Measurements from ENCODE around the gene CNIH4.
A peak's percentile ranks its signal among the peaks of the same experiment; 100 is the strongest.
"Not testable (repeated sequence)": the region's sequence is repeated elsewhere in the genome, so short reads cannot be mapped to it uniquely, and the experiment has no call there.

CNIH4 gene

DNA sequence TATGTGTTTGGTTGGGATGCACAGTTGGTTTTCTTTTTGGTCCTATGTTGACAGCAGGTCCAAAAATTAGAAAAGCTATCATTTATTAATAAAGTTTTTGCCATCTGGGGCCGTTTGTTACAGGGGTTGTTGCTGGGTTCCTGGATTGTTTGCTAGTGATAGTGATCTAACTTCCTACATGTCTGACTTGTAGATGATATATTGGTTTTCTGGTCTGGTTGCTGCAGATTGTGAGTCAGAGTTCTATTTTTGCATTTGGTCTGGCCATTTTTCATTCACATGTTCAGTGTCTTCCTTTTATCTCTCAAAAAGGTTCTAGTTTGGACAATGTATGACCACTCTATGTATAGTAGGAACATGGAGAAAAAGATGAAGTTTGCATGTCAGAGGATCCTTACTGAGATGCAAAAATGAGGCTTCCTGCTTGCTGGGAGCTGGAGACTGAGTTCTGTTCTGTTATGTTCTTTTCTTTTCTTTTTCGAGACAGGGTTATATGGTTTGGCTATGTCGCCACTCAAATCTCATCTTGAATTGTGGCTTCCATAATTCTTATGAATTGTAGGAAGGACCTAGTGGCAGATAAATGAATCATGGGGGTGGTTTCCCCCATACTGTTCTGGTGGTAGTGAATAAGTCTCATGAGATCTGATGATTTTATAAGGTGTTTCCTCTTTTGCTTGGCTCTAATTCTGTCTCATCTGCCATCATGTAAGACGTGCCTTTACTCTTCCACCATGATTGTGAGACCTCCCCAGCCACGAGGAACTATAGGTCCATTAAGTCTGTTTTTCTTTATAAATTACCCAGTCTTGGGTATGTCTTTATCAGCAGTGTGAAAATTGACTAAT, 22.5 kb upstream of the CNIH4 start:
- peak; percentile 38 for DNase-seq (ENCODE audit: low spot score)
- peaks cover 12% of the 10 kb centered on the region for H3K9me3 Mint-ChIP-seq
- no peaks in the 10 kb centered on the region for H3K27me3 Mint-ChIP-seq (ENCODE audit: low read depth)
- peak overlapping the region; percentile 83 for H3K27ac Mint-ChIP-seq
- peaks cover 5% of the 10 kb centered on the region for H3K36me3 Mint-ChIP-seq (ENCODE audit: low read depth)
- H3K4me3 Mint-ChIP-seq = peak overlapping the region; percentile 50
- H3K4me1 Mint-ChIP-seq (ENCODE audit: low read depth) = peaks cover 29% of the 10 kb centered on the region

DNA sequence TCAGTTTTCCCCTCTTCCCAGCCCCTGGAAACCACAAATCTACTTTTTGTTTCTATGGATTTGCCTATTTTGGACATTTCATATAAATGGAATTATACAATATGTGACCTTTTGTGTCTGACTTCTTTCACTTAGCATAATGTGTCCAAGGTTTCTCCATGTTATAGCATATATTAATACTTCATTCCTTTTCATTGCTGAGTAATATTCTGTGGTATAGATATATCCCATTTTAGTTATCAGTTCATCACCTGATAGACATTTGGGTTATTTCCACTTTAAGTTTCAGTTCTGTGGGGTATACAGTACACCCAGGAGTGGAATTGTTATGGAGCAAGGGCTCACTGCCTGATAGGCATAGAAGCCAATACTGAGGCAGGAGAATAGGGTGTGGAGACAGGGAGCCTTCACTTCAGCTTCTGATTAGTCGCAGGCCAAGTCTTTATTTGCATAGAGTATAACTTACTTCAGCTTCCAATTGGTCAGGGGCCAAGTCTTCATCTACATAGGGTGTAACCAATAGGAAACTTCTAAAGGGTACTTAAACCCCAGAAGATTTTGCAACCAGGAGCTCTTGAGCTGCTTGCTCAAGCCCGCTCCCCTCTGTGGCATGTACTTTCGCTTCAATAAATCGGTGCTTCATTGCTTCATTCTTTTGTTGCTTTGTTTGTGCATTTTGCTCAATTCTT, 18.4 kb upstream of the CNIH4 start:
- Mint-ChIP-seq H3K36me3 (ENCODE audit: low read depth) (peaks cover 9% of the 10 kb centered on the region), H3K4me1 (ENCODE audit: low read depth) (peaks cover 15% of the 10 kb centered on the region), H3K27me3 (ENCODE audit: low read depth) (no peaks in the 10 kb centered on the region), H3K9me3 (peaks cover 26% of the 10 kb centered on the region), H3K27ac (no peak overlapping the region), H3K4me3 (no peak overlapping the region)
- DNase-seq (ENCODE audit: low spot score) = no peak

DNA sequence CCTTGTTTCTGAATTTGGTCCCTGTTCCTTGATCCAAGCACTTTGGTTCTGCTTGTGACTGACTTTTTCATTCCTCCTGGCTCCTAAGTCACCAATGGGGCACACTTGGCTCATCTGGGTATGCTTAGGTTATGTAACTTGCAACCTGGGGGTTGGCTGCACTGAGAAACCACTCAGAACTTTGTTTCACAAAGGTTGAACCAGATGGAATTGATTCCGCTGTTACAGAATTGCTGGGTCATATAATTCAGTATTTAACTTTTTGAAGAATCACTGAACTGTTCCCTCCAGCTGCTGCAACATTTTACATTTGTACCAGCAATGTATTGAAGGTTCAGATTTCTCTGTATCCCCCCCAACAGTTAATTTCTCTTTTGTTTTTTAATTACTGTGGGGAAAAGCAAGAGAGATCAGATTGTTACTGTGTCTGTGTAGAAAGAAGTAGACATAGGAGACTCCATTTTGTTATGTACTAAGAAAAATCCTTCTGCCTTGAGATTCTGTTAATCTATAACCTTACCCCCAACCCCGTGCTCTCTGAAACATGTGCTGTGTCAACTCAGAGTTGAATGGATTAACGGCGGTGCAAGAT, 17.1 kb upstream of the CNIH4 start:
- DNase-seq (ENCODE audit: low spot score) = no peak
- Mint-ChIP-seq H3K4me1 (ENCODE audit: low read depth) (peaks cover 5% of the 10 kb centered on the region), H3K9me3 (peaks cover 25% of the 10 kb centered on the region), H3K36me3 (ENCODE audit: low read depth) (peaks cover 13% of the 10 kb centered on the region), H3K27ac (no peak overlapping the region), H3K4me3 (no peak overlapping the region), H3K27me3 (ENCODE audit: low read depth) (no peaks in the 10 kb centered on the region)

DNA sequence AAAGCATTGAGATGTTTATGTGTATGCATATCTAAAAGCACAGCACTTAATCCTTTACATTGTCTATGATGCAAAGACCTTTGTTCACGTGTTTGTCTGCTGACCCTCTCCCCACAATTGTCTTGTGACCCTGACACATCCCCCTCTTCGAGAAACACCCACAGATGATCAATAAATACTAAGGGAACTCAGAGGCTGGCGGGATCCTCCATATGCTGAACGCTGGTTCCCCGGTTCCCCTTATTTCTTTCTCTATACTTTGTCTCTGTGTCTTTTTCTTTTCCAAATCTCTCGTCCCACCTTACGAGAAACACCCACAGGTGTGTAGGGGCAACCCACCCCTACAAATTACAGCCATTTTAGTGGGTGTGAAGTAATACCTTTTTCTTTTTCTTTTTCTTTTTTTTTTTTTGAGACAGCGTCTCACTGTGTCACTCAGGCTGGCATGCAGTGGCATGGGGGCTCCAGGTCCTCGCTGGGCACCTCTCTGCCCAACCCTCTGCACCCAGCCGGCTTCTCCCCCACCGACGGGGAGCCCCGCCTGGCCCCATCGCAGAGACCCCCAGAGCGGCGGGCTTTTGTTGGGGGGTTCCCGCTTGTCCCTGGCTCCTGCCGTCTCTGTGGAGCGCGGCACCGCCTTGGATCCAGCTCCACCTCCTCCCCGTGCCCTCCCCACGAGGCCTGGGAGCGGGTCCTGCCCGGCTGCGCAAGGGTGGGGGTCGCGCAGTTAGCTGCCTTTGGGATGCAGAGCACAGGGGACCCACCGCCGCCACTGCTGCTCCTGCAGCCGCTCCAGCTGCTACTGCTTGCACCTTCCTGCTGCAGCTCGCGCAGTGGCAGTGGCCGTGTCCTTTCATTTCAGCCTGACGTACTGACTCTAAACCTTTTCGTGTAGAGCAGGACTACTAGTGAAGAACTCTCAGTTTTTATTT, 16.0 kb upstream of the CNIH4 start:
- DNase-seq (ENCODE audit: low spot score); H3K27me3 Mint-ChIP-seq (ENCODE audit: low read depth); H3K27ac Mint-ChIP-seq; H3K4me1 Mint-ChIP-seq (ENCODE audit: low read depth): not testable (repeated sequence)
- peaks cover 13% of the 10 kb centered on the region for H3K36me3 Mint-ChIP-seq (ENCODE audit: low read depth)
- H3K9me3 Mint-ChIP-seq = peaks cover 30% of the 10 kb centered on the region
- H3K4me3 Mint-ChIP-seq = peak overlapping the region; percentile 72

DNA sequence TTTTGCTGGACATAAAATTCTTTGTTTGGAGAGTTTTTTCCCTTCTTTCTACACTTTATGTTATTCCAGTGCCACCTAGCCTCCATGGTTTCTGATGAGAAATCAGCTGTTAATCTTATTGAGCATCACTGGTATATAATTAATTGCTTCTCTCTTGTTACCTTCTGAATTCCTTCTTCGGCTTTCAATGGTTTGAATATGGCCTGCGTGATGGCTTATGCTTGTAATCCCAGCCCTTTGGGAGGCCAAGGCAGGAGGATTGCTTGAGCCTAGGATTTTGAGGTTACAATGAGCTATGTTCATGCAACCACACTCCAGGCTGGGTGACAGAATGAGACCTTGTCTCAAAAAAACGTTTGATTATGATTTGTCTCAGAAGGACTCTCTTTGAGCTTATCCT, 13.0 kb upstream of the CNIH4 start:
- no peak for DNase-seq (ENCODE audit: low spot score)
- Mint-ChIP-seq H3K4me3 (no peak overlapping the region), H3K36me3 (ENCODE audit: low read depth) (peaks cover 18% of the 10 kb centered on the region), H3K9me3 (peaks cover 38% of the 10 kb centered on the region), H3K27me3 (ENCODE audit: low read depth) (peaks cover 8% of the 10 kb centered on the region), H3K27ac (no peak overlapping the region), H3K4me1 (ENCODE audit: low read depth) (peaks cover 9% of the 10 kb centered on the region)

DNA sequence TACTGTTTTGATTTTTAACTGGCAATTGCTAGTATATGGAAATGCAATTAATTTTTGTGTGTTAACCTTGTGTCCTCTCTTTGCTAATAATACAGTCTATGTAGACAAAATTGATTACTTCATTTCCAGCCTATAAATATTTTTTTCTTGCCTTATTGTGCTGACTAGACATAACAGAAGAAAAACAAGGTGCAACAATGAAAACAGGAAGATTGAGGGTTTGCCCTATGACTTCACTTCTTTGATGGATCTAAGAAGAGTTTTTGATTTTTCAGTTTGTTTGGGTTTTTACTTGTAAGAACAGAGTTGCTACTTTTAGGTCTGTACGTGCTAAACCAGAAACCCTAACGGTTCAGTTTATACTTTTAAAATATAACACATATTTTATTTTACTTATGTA, 8.5 kb upstream of the CNIH4 start:
- H3K36me3 Mint-ChIP-seq (ENCODE audit: low read depth) = peaks cover 14% of the 10 kb centered on the region
- peaks cover 8% of the 10 kb centered on the region for H3K27me3 Mint-ChIP-seq (ENCODE audit: low read depth)
- peaks cover 9% of the 10 kb centered on the region for H3K4me1 Mint-ChIP-seq (ENCODE audit: low read depth)
- DNase-seq (ENCODE audit: low spot score) = no peak
- no peak overlapping the region for H3K27ac Mint-ChIP-seq
- no peak overlapping the region for H3K4me3 Mint-ChIP-seq
- peaks cover 25% of the 10 kb centered on the region for H3K9me3 Mint-ChIP-seq

DNA sequence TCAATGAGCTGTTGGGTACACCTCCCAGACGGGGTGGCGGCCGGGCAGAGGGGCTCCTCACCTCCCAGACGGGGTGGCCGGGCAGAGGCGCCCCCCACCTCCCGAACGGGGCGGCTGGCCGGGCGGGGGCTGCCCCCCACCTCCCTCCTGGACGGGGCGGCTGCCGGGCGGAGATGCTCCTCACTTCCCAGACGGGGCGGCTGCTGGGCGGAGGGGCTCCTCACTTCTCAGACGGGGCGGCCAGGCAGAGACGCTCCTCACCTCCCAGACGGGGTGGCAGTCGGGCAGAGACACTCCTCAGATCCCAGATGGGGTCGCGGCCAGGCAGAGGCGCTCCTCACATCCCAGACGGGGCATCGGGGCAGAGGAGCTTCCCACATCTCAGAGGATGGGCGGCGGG, 7.0 kb upstream of the CNIH4 start:
- H3K4me3 Mint-ChIP-seq; H3K36me3 Mint-ChIP-seq (ENCODE audit: low read depth); H3K27me3 Mint-ChIP-seq (ENCODE audit: low read depth); H3K27ac Mint-ChIP-seq; DNase-seq (ENCODE audit: low spot score): not testable (repeated sequence)
- peaks cover 15% of the 10 kb centered on the region for H3K9me3 Mint-ChIP-seq
- H3K4me1 Mint-ChIP-seq (ENCODE audit: low read depth) = peaks cover 17% of the 10 kb centered on the region

DNA sequence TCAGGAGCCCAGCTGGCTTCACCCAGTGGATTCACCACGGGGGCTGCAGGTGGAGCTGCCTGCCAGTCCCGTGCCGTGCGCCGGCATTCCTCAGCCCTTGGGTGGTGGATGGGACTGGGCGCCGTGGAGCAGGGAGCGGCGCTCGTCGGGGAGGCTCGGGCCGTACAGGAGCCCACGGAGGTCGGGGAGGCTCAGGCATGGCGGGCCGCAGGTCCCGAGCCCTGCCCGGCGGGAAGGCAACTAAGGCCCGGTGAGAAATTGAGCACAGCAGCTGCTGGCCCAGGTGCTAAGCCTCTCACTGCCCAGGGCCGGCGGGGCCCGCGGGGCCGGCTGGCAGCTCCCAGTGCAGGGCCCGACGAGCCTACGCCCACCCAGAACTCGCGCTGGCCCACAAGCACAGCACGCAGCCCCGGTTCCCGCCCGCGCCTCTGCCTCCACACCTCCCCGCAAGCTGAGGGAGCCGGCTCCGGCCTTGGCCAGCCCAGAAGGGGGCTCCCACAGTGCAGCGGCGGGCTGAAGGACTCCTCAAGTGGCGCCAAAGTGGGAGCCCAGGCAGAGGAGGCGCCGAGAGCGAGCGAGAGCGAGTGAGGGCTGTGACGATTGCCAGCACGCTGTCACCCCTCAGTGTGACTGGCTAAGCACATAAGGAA, 4.1 kb upstream of the CNIH4 start:
- H3K4me3 Mint-ChIP-seq; H3K9me3 Mint-ChIP-seq; H3K27ac Mint-ChIP-seq; DNase-seq (ENCODE audit: low spot score); H3K27me3 Mint-ChIP-seq (ENCODE audit: low read depth); H3K36me3 Mint-ChIP-seq (ENCODE audit: low read depth): not testable (repeated sequence)
- peaks cover 23% of the 10 kb centered on the region for H3K4me1 Mint-ChIP-seq (ENCODE audit: low read depth)

DNA sequence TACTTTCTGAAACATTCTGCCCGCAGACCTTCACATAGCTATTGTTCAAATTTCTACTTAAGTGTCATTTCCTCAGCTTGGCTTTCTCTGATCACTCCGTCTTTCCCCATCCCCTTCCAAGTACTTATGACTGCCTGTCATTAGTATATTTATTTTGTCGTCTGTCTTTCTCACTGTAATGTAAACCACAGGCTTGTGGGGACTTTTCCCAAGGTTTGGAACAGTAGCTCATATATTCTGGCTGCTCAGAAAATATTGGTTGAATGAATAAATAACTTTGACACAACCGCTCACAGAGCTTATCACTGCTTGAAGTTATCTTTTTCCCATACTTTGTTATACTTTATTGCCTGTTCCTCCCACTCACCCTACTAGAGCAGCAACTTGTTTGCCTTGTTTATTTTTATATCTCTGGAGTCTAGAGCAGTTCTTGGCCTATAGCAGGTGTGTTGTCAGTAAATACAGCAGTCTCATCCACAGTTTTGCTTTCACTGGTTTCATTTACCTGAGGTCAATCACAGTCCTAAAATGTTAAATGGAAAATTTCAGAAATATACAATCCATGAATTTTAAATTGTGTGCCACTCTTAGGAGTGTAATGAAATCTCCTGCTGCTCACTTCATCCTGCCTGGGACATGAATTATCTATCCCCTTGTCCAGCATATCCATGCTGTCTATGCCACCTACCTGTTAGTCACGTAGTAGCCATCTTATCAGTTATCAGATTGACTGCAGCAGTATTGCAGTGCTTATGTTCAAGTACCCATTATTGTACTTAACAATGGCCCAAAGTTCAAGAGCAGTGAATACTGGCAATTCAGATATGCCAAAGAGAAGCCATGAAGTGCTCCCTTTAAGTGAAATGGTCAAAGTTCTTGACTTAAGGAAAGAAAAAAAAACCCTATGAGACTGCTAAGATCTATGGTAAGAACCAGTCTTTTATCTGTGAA, 2.4 kb upstream of the CNIH4 start:
- no peak for DNase-seq (ENCODE audit: low spot score)
- H3K27me3 Mint-ChIP-seq (ENCODE audit: low read depth) = no peaks in the 10 kb centered on the region
- peaks cover 28% of the 10 kb centered on the region for H3K4me1 Mint-ChIP-seq (ENCODE audit: low read depth)
- H3K9me3 Mint-ChIP-seq = no peaks in the 10 kb centered on the region
- no peak overlapping the region for H3K4me3 Mint-ChIP-seq
- H3K36me3 Mint-ChIP-seq (ENCODE audit: low read depth) = peaks cover 11% of the 10 kb centered on the region
- no peak overlapping the region for H3K27ac Mint-ChIP-seq

DNA sequence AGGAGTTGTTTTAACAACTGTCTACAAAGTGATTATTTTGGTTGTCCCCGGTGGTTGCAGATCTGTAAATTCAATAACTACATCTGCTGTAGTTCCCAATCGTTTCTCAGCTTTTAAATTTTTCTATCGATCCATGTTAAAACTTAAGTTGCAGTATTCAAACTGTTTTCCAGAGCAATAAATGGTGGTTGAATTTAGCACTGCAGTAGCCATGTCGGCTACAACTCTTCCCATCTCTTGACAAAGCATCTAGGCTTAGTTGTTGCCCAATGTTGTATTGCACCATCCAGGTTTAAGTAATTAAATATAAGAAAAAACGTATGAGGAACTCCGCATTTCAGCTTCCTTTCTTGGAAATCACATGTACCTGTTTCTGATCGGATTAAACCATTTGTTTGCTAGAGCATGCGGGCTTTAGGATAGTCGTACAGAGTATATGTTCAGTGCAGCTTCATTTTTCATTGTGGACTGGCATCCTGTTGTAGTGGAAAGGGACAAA, 996 bp downstream of the CNIH4 start:
- Mint-ChIP-seq H3K4me1 (ENCODE audit: low read depth) (peaks cover 32% of the 10 kb centered on the region), H3K36me3 (ENCODE audit: low read depth) (peaks cover 20% of the 10 kb centered on the region), H3K27me3 (ENCODE audit: low read depth) (no peaks in the 10 kb centered on the region), H3K9me3 (no peaks in the 10 kb centered on the region), H3K4me3 (peak overlapping the region; percentile 89), H3K27ac (peak overlapping the region; percentile 82)
- no peak for DNase-seq (ENCODE audit: low spot score)

DNA sequence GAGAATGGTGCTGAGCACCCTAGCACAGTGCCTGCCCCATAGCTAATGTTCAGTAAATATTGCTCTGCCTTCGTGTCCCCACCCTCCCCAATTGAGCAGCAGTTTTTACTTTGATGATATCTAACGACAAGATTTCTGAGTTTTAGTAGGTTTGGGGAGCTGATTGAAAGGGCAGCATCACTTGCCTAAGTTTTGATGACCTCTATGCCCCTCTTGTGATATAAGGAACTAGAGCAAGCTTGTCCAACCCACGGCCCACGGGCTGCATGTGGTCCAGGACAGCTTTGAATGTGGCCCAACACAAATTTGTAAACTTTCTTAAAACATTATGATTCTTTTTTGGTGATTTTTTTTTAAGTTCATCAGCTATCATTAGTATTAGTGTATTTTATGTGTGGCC, 1.6 kb downstream of the CNIH4 start:
- Mint-ChIP-seq H3K9me3 (no peaks in the 10 kb centered on the region), H3K4me1 (ENCODE audit: low read depth) (peaks cover 35% of the 10 kb centered on the region), H3K27me3 (ENCODE audit: low read depth) (no peaks in the 10 kb centered on the region), H3K36me3 (ENCODE audit: low read depth) (peaks cover 24% of the 10 kb centered on the region), H3K4me3 (peak overlapping the region; percentile 89), H3K27ac (no peak overlapping the region)
- DNase-seq (ENCODE audit: low spot score) = no peak

DNA sequence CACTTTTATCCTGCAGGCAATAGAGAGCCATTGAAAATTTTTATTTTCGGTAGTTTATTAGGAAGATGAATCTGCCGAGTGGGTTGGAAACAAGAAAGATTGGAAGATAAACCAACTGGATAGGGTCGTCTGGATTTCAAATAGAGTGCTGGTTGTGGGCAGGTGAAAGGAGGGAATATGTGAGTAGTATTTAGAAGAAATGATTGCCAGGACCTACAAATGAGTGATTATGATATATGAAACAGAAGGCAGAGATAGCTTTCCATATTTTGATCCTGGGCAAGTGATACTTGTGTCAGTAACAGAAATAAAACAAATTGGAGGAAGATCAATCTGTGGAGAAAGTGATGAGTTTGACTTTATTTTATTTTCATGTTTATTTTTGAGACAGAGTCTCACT, 2.5 kb downstream of the CNIH4 start:
- H3K4me1 Mint-ChIP-seq (ENCODE audit: low read depth) = peaks cover 31% of the 10 kb centered on the region
- peaks cover 33% of the 10 kb centered on the region for H3K36me3 Mint-ChIP-seq (ENCODE audit: low read depth)
- no peak for DNase-seq (ENCODE audit: low spot score)
- H3K27me3 Mint-ChIP-seq (ENCODE audit: low read depth) = no peaks in the 10 kb centered on the region
- no peak overlapping the region for H3K27ac Mint-ChIP-seq
- peak overlapping the region; percentile 89 for H3K4me3 Mint-ChIP-seq
- no peaks in the 10 kb centered on the region for H3K9me3 Mint-ChIP-seq
